Endothelial cell of umbilical vein (primary cell): ENCODE measurements around the gene DBX1. TPM values are rescaled to one million over a fixed set of nuclear protein-coding genes. Genes with fewer than 3 reads are reported as not detected.

ENCODE experiments used
- BruUV-seq: library from RNA; stranded (reverse); fragments of 400-500 nt; replicated peaks from 2 replicates; lab custom pipeline; 2021; lab: Mats Ljungman, UMichigan
- CTCF ChIA-PET: fragments of 300-600, 350-600 bp; sonication (Branson Sonifier 250); formaldehyde crosslinking; loops from one replicate; lab custom pipeline; 2021; ENCODE audit warnings: antibody characterized with exemption, inconsistent platforms; lab: Charles Lee
- POLR2A ChIA-PET: fragments of 300-600, 350-600 bp; sonication (Branson Sonifier 250); formaldehyde crosslinking; loops from one replicate; lab custom pipeline; 2021; ENCODE audit warnings: antibody characterized with exemption, inconsistent platforms; lab: Charles Lee
- DNase-seq: peaks from one replicate; pipeline ENCODE4 v3.0.0-alpha.2; 2011; ENCODE audit warnings: low read depth, low spot score
- FAIRE-seq: peaks from 2 replicates; lab custom pipeline; 2011; peaks lifted over from hg19 to GRCh38; lab: Jason Lieb, UNC
- H2AFZ ChIP-seq: 2 replicates; pipeline ENCODE4 v1.6.0; 2012; ENCODE audit warnings: low read depth, low read length, control low read depth, inconsistent platforms
- H3K27ac ChIP-seq: 2 replicates; pipeline ENCODE4 v1.5.1; 2011; ENCODE audit warnings: low read depth, mild to moderate bottlenecking, control low read depth, low read length, moderate library complexity; ENCODE audit not compliant: insufficient read depth
- H3K27me3 ChIP-seq, 2 experiments: 2 replicates each; pipeline versions ENCODE4 v1.6.0 to v1.6.1; 2011; ENCODE audit warnings: low read length in 2 of 2, mixed read lengths in 1 of 2; ENCODE audit not compliant: control insufficient read depth in 2 of 2, insufficient read depth in 2 of 2
- H3K36me3 ChIP-seq, 2 experiments: 2 replicates in 1 of 2; 3 replicates in 1 of 2; pipeline ENCODE4 v1.5.1; 2011; ENCODE audit warnings: low read length in 2 of 2, mild to moderate bottlenecking in 1 of 2, moderate library complexity in 1 of 2; ENCODE audit not compliant: control insufficient read depth in 2 of 2, insufficient read depth in 2 of 2; ENCODE audit errors: extremely low read depth in 1 of 2
- H3K4me1 ChIP-seq: 3 replicates; pipeline ENCODE4 v1.5.1; 2011; ENCODE audit warnings: mild to moderate bottlenecking, low read length; ENCODE audit not compliant: control insufficient read depth, insufficient read depth; ENCODE audit errors: extremely low read depth
- H3K4me2 ChIP-seq: 2 replicates; pipeline ENCODE4 v1.6.1; 2011; ENCODE audit warnings: low read length, control low read depth, mixed read lengths; ENCODE audit not compliant: insufficient read depth
- H3K4me3 ChIP-seq, 3 experiments: fragments of 200-600 bp in 1 of 3; sonication (generic), shearing (Covaris generic) in 1 of 3; replicated peaks in 1 of 3; 2 replicates each; pipeline ENCODE4 v1.5.1; 2011 to 2016; ENCODE audit warnings: control low read depth in 3 of 3, low read length in 3 of 3, mild to moderate bottlenecking in 2 of 3, inconsistent platforms in 1 of 3, low read depth in 1 of 3, moderate library complexity in 1 of 3; ENCODE audit not compliant: insufficient read depth in 1 of 3
- H3K79me2 ChIP-seq: 2 replicates; pipeline ENCODE4 v1.6.0; 2012; ENCODE audit warnings: low read length, inconsistent platforms; ENCODE audit not compliant: control insufficient read depth, insufficient read depth
- H3K9ac ChIP-seq: replicated peaks from 2 replicates; pipeline ENCODE3; 2011; ENCODE audit warnings: low read length, control low read depth; ENCODE audit not compliant: insufficient read depth; ENCODE audit errors: extremely low read depth
- H3K9me1 ChIP-seq: replicated peaks from 3 replicates; pipeline ENCODE4 v1.6.0; 2011; ENCODE audit warnings: mild to moderate bottlenecking, low read length; ENCODE audit not compliant: control insufficient read depth, insufficient read depth; ENCODE audit errors: extremely low read depth
- H3K9me3 ChIP-seq: replicated peaks from 2 replicates; pipeline ENCODE4 v1.5.1; 2012; ENCODE audit warnings: low read length, inconsistent platforms; ENCODE audit not compliant: control insufficient read depth, insufficient read depth
- H4K20me1 ChIP-seq: replicated peaks from 2 replicates; pipeline ENCODE3; 2011; ENCODE audit warnings: mild to moderate bottlenecking, low read length; ENCODE audit not compliant: control insufficient read depth, insufficient read depth; ENCODE audit errors: extremely low read depth
- EZH2 ChIP-seq: IDR thresholded peaks from 2 replicates; pipeline ENCODE4 v1.6.1; 2012; ENCODE audit warnings: borderline replicate concordance, low read depth, mild to moderate bottlenecking, moderate library complexity, low read length, inconsistent platforms; ENCODE audit not compliant: severe bottlenecking
- FOS ChIP-seq: IDR thresholded peaks from 2 replicates; pipeline ENCODE4 v1.6.1; 2011; ENCODE audit warnings: mild to moderate bottlenecking, low read length, moderate library complexity, borderline replicate concordance; ENCODE audit not compliant: insufficient read depth
- GATA2 ChIP-seq: IDR thresholded peaks from 2 replicates; pipeline ENCODE4 v1.7.0; 2011; ENCODE audit warnings: low read depth, mild to moderate bottlenecking, moderate library complexity, mixed read lengths, low read length; ENCODE audit not compliant: insufficient read length, insufficient read depth
- JUN ChIP-seq: IDR thresholded peaks from 2 replicates; pipeline ENCODE4 v1.6.1; 2011; ENCODE audit warnings: borderline replicate concordance, low read depth; ENCODE audit not compliant: insufficient read length, insufficient read depth
- MYC ChIP-seq: IDR thresholded peaks from one replicate; pipeline ENCODE4 v1.6.1; 2011; ENCODE audit warnings: mild to moderate bottlenecking, low read depth, low read length
- POLR2A ChIP-seq: IDR thresholded peaks from 2 replicates; pipeline ENCODE4 v1.6.1; 2012; ENCODE audit warnings: low read depth, mild to moderate bottlenecking, control low read depth, low read length
- POLR2AphosphoS5 ChIP-seq: IDR thresholded peaks from 2 replicates; pipeline ENCODE4 v1.6.1; 2012; ENCODE audit warnings: low read depth, mild to moderate bottlenecking, control low read depth, low read length, moderate library complexity; ENCODE audit not compliant: insufficient read depth
- dilution Hi-C: fragments of 300-500 bp; cut with MboI; formaldehyde crosslinking; loops from one replicate; pipeline ENCODE4 v1.15.0; 2019; ENCODE audit warnings: low sequenced_read_pairs; ENCODE audit not compliant: extremely low pct_ligation_motif_present
- intact Hi-C: fragments of 100-400 bp; cut with micrococcal nuclease; formaldehyde crosslinking; loops from one replicate; pipeline ENCODE4 v1.10.0; 2022
- polyA plus RNA-seq, 4 experiments: library from polyadenylated mRNA; depleted of rRNA in 3 of 4; stranded (reverse) in 3 of 4; unstranded in 1 of 4; fragments of >200 nt; gene quantifications; 2 replicates each; pipeline versions ENCODE4 v1.2.1 to v1.2.3, GENCODE V29; 2011 to 2012; ENCODE audit warnings: missing spikeins in 1 of 4
- total RNA-seq: library from RNA; stranded (reverse); gene quantifications from 2 replicates; pipeline ENCODE4 v1.2.3, GENCODE V29; 2021
- TF ChIP-seq, protein P1 (sequence below): IDR thresholded peaks from 2 replicates; pipeline ENCODE4 v1.6.1; 2011; ENCODE audit not compliant: insufficient read depth, insufficient read length
- TF ChIP-seq, protein P2 (sequence below), 2 donors: IDR thresholded peaks; 1 replicate in 1 of 2; 2 replicates in 1 of 2; pipeline ENCODE4 v1.5.1; 2011; ENCODE audit warnings: low read length in 2 of 2, mild to moderate bottlenecking in 2 of 2, moderate library complexity in 2 of 2, control low read depth in 1 of 2, inconsistent platforms in 1 of 2, low read depth in 1 of 2; ENCODE audit not compliant: insufficient read depth in 1 of 2; ENCODE audit errors: extremely low read depth in 1 of 2

The DBX1 gene
- total and polyA plus RNA-seq, 2 donors (not counting 3 experiments of a cell fraction or from before 2014, with no cell fraction given), result not detected

DNA sequence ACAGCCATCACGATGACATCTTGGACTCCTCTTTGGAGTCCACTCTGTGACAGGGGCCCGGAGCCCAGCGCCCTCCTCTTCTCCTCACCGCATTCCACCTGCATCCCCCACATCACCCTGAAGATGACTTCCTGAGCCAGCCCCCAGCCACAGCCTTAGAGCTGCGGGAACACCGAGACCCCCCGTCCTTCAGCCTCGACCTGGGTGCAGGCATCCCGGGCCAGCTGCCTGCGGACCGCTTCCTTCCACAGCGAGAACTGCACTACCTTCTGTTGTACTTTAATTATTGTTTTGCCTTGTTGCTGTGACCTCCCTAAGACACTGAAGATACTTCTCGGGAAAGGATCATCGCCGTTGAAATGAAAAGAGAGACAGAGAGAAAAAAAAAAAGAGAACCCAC, 42.1 kb downstream of the DBX1 start:
- Histone ChIP-seq H3K4me3 (no peak overlapping the region), H3K9ac (no peak overlapping the region), H3K9me1 (no peaks in the 10 kb centered on the region), H3K27me3 (no peaks in the 10 kb centered on the region), H2AFZ (no peak overlapping the region), H3K4me2 (no peak overlapping the region), H3K4me1 (peaks cover under 1% of the 10 kb centered on the region), H3K9me3 (no peaks in the 10 kb centered on the region), H3K36me3 (peaks cover 3 to 16% of the 10 kb centered on the region in 2 experiments), H3K27ac (no peak overlapping the region), H4K20me1 (no peaks in the 10 kb centered on the region), H3K79me2 (no peaks in the 10 kb centered on the region)
- BruUV-seq, result no TSS peak
- dilution Hi-C loops (no loop called here), intact Hi-C loops (no loop called here)
- DNase-seq (no peak), FAIRE-seq (no peak)
- ChIA-PET POLR2A (no interaction called here), CTCF (interaction anchor here (8.2 kb wide), 1 partner anchor 10 kb away, joined by 68 read pairs; no protein-coding TSS in a partner anchor)
- TF ChIP-seq JUN (no peak), EZH2 (no peak), MYC (no peak), POLR2A (no peak), FOS (no peak), GATA2 (no peak), POLR2AphosphoS5 (no peak)
- TF ChIP-seq, protein P1, sequence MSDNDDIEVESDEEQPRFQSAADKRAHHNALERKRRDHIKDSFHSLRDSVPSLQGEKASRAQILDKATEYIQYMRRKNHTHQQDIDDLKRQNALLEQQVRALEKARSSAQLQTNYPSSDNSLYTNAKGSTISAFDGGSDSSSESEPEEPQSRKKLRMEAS, result no peak
- TF ChIP-seq, protein P2, sequence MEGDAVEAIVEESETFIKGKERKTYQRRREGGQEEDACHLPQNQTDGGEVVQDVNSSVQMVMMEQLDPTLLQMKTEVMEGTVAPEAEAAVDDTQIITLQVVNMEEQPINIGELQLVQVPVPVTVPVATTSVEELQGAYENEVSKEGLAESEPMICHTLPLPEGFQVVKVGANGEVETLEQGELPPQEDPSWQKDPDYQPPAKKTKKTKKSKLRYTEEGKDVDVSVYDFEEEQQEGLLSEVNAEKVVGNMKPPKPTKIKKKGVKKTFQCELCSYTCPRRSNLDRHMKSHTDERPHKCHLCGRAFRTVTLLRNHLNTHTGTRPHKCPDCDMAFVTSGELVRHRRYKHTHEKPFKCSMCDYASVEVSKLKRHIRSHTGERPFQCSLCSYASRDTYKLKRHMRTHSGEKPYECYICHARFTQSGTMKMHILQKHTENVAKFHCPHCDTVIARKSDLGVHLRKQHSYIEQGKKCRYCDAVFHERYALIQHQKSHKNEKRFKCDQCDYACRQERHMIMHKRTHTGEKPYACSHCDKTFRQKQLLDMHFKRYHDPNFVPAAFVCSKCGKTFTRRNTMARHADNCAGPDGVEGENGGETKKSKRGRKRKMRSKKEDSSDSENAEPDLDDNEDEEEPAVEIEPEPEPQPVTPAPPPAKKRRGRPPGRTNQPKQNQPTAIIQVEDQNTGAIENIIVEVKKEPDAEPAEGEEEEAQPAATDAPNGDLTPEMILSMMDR (IDR thresholded peaks at IDR 0.05; ENCODE audit: extremely low read depth in 1 of 2, insufficient read depth in 1 of 2, low read depth in 1 of 2, low read length in 2 of 2), result no peak
